Gastroesophageal sphincter (tissue), 3 donors: ENCODE data around the gene GOLGA8K.
"Not testable (repeated sequence)": the region's sequence is repeated elsewhere in the genome, so short reads cannot be mapped to it uniquely, and the experiment has no call there.

Experiments used
- CTCF ChIP-seq, 4 experiments: fragments of 200-600 bp in 2 of 4; fragments of 450-650 bp in 2 of 4; sonication (generic) in 1 of 4; IDR thresholded peaks; one replicate each; pipeline ENCODE4 v1.5.1; 2017 to 2019; ENCODE audit warnings: antibody characterized with exemption in 4 of 4, mild to moderate bottlenecking in 2 of 4, moderate library complexity in 2 of 4
- EP300 ChIP-seq: sonication (generic); formaldehyde crosslinking; IDR thresholded peaks from one replicate; pipeline ENCODE4 v1.6.1; 2017; ENCODE audit warnings: antibody characterized with exemption, mild to moderate bottlenecking
- POLR2A ChIP-seq, 2 donors: fragments of 450-650 bp; IDR thresholded peaks; one replicate each; pipeline ENCODE4 v1.6.1; 2017; ENCODE audit warnings: antibody characterized with exemption in 2 of 2, mild to moderate bottlenecking in 2 of 2, moderate library complexity in 1 of 2
- POLR2AphosphoS5 ChIP-seq: sonication (generic); formaldehyde crosslinking; IDR thresholded peaks from one replicate; pipeline ENCODE4 v1.6.1; 2017; ENCODE audit warnings: antibody characterized with exemption

- not testable (repeated sequence) for TF ChIP-seq EP300; CTCF (IDR thresholded peaks at IDR 0.05); POLR2A (IDR thresholded peaks at IDR 0.05); POLR2AphosphoS5
Observed at GRCh38 chr15:32343921-32344320, 59.2 kb downstream of the GOLGA8K start.
